Spleen (tissue), 11 donors: Measurements from ENCODE around the gene COL5A1. TPM values are rescaled to one million over a fixed set of nuclear protein-coding genes. Genes with fewer than 3 reads are reported as not detected.
A peak's percentile ranks its signal among the peaks of the same experiment; 100 is the strongest.

Source experiments
- DNase-seq: peaks from one replicate; pipeline ENCODE4 v3.0.0-alpha.2; 2020
- H3K27ac ChIP-seq, 8 donors: fragments of 200-600 bp; sonication (generic) in 7 of 8; 1 replicate in 4 of 8; 2 replicates in 4 of 8; pipeline versions ENCODE4 v1.5.0 to v1.8.0; 2016 to 2021; ENCODE audit warnings: inconsistent platforms in 4 of 8, mild to moderate bottlenecking in 4 of 8, moderate library complexity in 1 of 8
- H3K27me3 ChIP-seq, 7 donors: fragments of 200-600 bp; sonication (generic) in 6 of 7; replicated peaks in 1 of 7; 1 replicate in 4 of 7; 2 replicates in 3 of 7; pipeline versions ENCODE4 v1.5.0 to v1.8.0; 2016 to 2021; ENCODE audit warnings: inconsistent platforms in 3 of 7, mild to moderate bottlenecking in 1 of 7
- H3K36me3 ChIP-seq, 6 donors: fragments of 200-600 bp; sonication (generic) in 5 of 6; 1 replicate in 4 of 6; 2 replicates in 2 of 6; pipeline versions ENCODE4 v1.5.0 to v1.8.0; 2016 to 2021; ENCODE audit warnings: inconsistent platforms in 2 of 6
- H3K4me1 ChIP-seq, 6 donors: fragments of 200-600 bp; sonication (generic) in 5 of 6; 1 replicate in 3 of 6; 2 replicates in 3 of 6; pipeline versions ENCODE4 v1.5.0 to v1.8.0; 2016 to 2021; ENCODE audit warnings: inconsistent platforms in 3 of 6
- H3K4me3 ChIP-seq, 8 donors: fragments of 200-600 bp; sonication (generic) in 7 of 8; 1 replicate in 4 of 8; 2 replicates in 4 of 8; pipeline versions ENCODE4 v1.5.0 to v1.8.0; 2016 to 2021; ENCODE audit warnings: inconsistent platforms in 4 of 8, mild to moderate bottlenecking in 4 of 8, moderate library complexity in 2 of 8
- H3K9me3 ChIP-seq, 8 donors: fragments of 200-600 bp; sonication (generic) in 7 of 8; 1 replicate in 4 of 8; 2 replicates in 4 of 8; pipeline versions ENCODE4 v1.5.0 to v1.8.0; 2016 to 2021; ENCODE audit warnings: inconsistent platforms in 4 of 8
- CTCF ChIP-seq, 11 experiments: fragments of 200-600 bp in 7 of 11; fragments of 450-650 bp in 4 of 11; sonication (generic) in 4 of 11; IDR thresholded peaks in 8 of 11; conservative IDR thresholded peaks in 3 of 11; 1 replicate in 7 of 11; 2 replicates in 4 of 11; pipeline versions ENCODE4 v1.4.0 to v1.8.0; 2016 to 2021; ENCODE audit warnings: antibody characterized with exemption in 11 of 11, inconsistent platforms in 4 of 11, mild to moderate bottlenecking in 1 of 11
- POLR2A ChIP-seq, 3 donors: fragments of 450-650 bp; IDR thresholded peaks; one replicate each; pipeline ENCODE4 v1.5.1; 2017; ENCODE audit warnings: antibody characterized with exemption in 3 of 3, mild to moderate bottlenecking in 1 of 3
- POLR2AphosphoS5 ChIP-seq, 3 donors: sonication (generic); formaldehyde crosslinking; IDR thresholded peaks; one replicate each; pipeline ENCODE4 v1.5.1; 2017; ENCODE audit warnings: antibody characterized with exemption in 3 of 3
- WGBS, 5 donors: extraction: QIAGEN DNeasy Blood & Tissue Kit in 3 of 5; methylation state at CpG; one replicate each; pipeline versions ENCODE4 v1.1.5 to v1.1.7; 2013 to 2018; 5-methylcytosine and 5-hydroxymethylcytosine counted together
- intact Hi-C: fragments of 100-400 bp; cut with DNase I; formaldehyde crosslinking; loops from one replicate; pipeline ENCODE4 v1.15.0; 2023; ENCODE audit warnings: low total_unique reads
- polyA plus RNA-seq, 3 donors: library from polyadenylated mRNA; stranded (reverse); fragments of 200-250 nt; gene quantifications; one replicate each; pipeline ENCODE4 v1.2.1, GENCODE V29; 2013
- total RNA-seq, 7 donors: library from RNA; depleted of rRNA in 3 of 7; stranded (reverse); fragments of >200 nt in 3 of 7; fragmentation: NEBNext Ultra II Directional in 4 of 7; extraction: Animal tissue kit (Norgen Biotek cat#: 25700) in 4 of 7; gene quantifications; one replicate each; pipeline versions ENCODE4 v1.1.0 to v1.2.1, GENCODE V29; 2016 to 2021
- donor health status: healthy with polysubstance abuse.
- donor health status: DM: no; HTN: no; CAD: no; lungs with moderate emphysema.
- donor health status: DM: no; HTN: no; CAD: no.
- donor health status: Bipolar disorder and iron deficiency.
- donor health status: healthy.
- donor health status: DM: no; HTN: no; CAD: no.
- donor health status: DM: yes; HTN: yes; CAD: no.

Gene COL5A1
- total and polyA plus RNA-seq, 10 donors = 2.6 to 50.6 (median 23.7) TPM

GRCh38 chr9:134602547-134603362 is 38.8 kb upstream of the COL5A1 start:
- no peak for DNase-seq
- TF ChIP-seq POLR2AphosphoS5 (IDR thresholded peaks at IDR 0.05) (no peak), CTCF (IDR thresholded peaks at IDR 0.05 in 8 of 11, conservative IDR thresholded peaks at IDR 0.05 in 3 of 11) (no peak), POLR2A (IDR thresholded peaks at IDR 0.05) (no peak)

GRCh38 chr9:134604834-134605233 is 36.8 kb upstream of the COL5A1 start:
- DNase-seq = no peak
- intact Hi-C loops = no loop called here
- WGBS, 5 donors = 91 to 97% (median 92%) methylated on average over 12 of the region's 12 CpGs

More at GRCh38 chr9:134602547-134603362, 38.8 kb upstream of the COL5A1 start:
- H3K4me1 ChIP-seq = peaks cover 0 to 6% (median 0%) of the 10 kb centered on the region in 6 donors
- H3K9me3 ChIP-seq = peaks cover 0 to 6% (median 0%) of the 10 kb centered on the region in 8 donors
- WGBS, 5 donors = 64 to 77% (median 74%) methylated on average over 24 to 31 of the region's 31 CpGs
- peaks cover 0 to 22% (median 0%) of the 10 kb centered on the region in 7 donors for H3K27me3 ChIP-seq
- H3K4me3 ChIP-seq = no peak overlapping the region
- no peaks in the 10 kb centered on the region for H3K36me3 ChIP-seq
- H3K27ac ChIP-seq = peak overlapping the region in 1 of 8 donors; percentile 14
- intact Hi-C loops = no loop called here

DNA sequence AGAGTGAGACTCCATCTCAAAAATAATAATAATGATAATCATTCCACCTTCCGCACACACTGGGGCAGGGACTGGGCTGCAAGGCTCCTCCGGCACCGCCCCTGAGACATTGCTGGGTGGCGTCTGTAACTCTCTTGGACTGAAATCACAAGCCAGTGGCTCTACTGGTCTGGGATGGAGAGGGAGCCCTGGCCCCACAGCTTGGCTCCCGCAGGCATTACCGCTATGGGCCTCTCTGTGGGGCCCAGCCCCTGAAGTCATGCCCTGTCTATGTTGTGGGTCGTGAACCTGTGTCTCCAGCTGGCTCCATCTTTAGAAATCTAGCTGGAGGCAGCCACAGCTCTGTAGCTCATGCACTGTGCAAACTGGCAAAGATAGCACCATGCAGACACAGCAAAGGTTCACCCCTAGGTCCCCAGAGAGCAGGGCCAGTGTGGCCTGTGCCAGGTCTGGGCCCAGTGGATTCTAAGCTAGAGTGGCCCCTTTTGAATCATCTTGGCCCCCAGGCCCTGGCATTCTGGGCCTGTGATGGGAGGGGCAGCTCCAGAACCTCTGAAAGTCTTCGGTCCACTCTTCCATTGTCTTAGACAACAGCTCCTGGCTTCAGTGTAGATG is 36.1 kb upstream of the COL5A1 start:
- intact Hi-C loops = no loop called here
- TF ChIP-seq POLR2AphosphoS5 (IDR thresholded peaks at IDR 0.05) (no peak), CTCF (IDR thresholded peaks at IDR 0.05 in 8 of 11, conservative IDR thresholded peaks at IDR 0.05 in 3 of 11) (no peak), POLR2A (IDR thresholded peaks at IDR 0.05) (no peak)
- WGBS, 5 donors = 90 to 96% (median 94%) methylated on average over 8 of the region's 8 CpGs
- H3K36me3 ChIP-seq = no peaks in the 10 kb centered on the region
- peaks cover 0 to 6% (median 0%) of the 10 kb centered on the region in 8 donors for H3K9me3 ChIP-seq
- H3K27ac ChIP-seq = no peak overlapping the region
- no peak for DNase-seq
- no peak overlapping the region for H3K4me3 ChIP-seq
- peaks cover 0 to 6% (median 0%) of the 10 kb centered on the region in 6 donors for H3K4me1 ChIP-seq
- peaks cover 0 to 20% (median 0%) of the 10 kb centered on the region in 7 donors for H3K27me3 ChIP-seq

More at GRCh38 chr9:134604834-134605233, 36.8 kb upstream of the COL5A1 start:
- Histone ChIP-seq H3K36me3 (no peaks in the 10 kb centered on the region), H3K27me3 (peaks cover 0 to 22% (median 0%) of the 10 kb centered on the region in 7 donors), H3K27ac (no peak overlapping the region), H3K4me1 (peaks cover 0 to 6% (median 0%) of the 10 kb centered on the region in 6 donors), H3K9me3 (peaks cover 0 to 6% (median 0%) of the 10 kb centered on the region in 8 donors), H3K4me3 (no peak overlapping the region)
- TF ChIP-seq POLR2A (IDR thresholded peaks at IDR 0.05) (no peak), CTCF (IDR thresholded peaks at IDR 0.05 in 8 of 11, conservative IDR thresholded peaks at IDR 0.05 in 3 of 11) (no peak), POLR2AphosphoS5 (IDR thresholded peaks at IDR 0.05) (no peak)

- peaks cover 0 to 15% (median 0%) of the 10 kb centered on the region in 7 donors for H3K27me3 ChIP-seq
Measured at GRCh38 chr9:134605966-134606357, 35.6 kb upstream of the COL5A1 start.

More at GRCh38 chr9:134605966-134606357, 35.6 kb upstream of the COL5A1 start:
- no peak for DNase-seq
- H3K27ac ChIP-seq = no peak overlapping the region
- no peak overlapping the region for H3K4me3 ChIP-seq
- peaks cover 0 to 5% (median 0%) of the 10 kb centered on the region in 8 donors for H3K9me3 ChIP-seq
- TF ChIP-seq POLR2AphosphoS5 (IDR thresholded peaks at IDR 0.05) (no peak), POLR2A (IDR thresholded peaks at IDR 0.05) (no peak), CTCF (IDR thresholded peaks at IDR 0.05 in 8 of 11, conservative IDR thresholded peaks at IDR 0.05 in 3 of 11) (no peak)
- WGBS, 5 donors = 82 to 93% (median 87%) methylated on average over 5 of the region's 5 CpGs
- H3K36me3 ChIP-seq = no peaks in the 10 kb centered on the region
- H3K4me1 ChIP-seq = peaks cover 0 to 6% (median 0%) of the 10 kb centered on the region in 6 donors
- intact Hi-C loops = no loop called here
